ENCODE data around the gene LRRTM3.

DNA sequence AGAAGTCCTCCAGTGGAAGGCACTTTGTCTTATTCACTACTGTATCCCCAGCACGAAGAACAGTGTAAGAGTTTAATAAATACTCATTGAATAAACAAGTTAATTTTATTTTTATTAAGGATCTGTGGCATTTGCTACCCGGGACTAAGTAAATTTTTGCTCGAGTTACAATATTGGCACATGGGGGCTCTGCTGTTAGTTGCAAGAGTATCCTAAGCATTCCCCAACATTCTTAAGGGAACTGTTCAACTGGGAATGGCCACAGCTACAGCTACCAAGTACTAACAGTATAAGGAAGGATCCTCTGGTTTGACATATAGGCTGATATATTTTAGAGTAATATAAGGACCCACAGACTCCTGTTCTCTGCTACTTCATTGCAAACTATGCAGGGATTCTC is 8.7 kb upstream of the LRRTM3 start:
- TF ChIP-seq, protein P1, sequence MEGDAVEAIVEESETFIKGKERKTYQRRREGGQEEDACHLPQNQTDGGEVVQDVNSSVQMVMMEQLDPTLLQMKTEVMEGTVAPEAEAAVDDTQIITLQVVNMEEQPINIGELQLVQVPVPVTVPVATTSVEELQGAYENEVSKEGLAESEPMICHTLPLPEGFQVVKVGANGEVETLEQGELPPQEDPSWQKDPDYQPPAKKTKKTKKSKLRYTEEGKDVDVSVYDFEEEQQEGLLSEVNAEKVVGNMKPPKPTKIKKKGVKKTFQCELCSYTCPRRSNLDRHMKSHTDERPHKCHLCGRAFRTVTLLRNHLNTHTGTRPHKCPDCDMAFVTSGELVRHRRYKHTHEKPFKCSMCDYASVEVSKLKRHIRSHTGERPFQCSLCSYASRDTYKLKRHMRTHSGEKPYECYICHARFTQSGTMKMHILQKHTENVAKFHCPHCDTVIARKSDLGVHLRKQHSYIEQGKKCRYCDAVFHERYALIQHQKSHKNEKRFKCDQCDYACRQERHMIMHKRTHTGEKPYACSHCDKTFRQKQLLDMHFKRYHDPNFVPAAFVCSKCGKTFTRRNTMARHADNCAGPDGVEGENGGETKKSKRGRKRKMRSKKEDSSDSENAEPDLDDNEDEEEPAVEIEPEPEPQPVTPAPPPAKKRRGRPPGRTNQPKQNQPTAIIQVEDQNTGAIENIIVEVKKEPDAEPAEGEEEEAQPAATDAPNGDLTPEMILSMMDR (IDR thresholded peaks at IDR 0.05): no peak
- no peak for TF ChIP-seq ZFX (IDR thresholded peaks at IDR 0.05; ENCODE audit: borderline replicate concordance)

Measured in 22Rv1 (cell line).